HG02852 (cell line): ENCODE data around the gene ABR.
"Not testable (repeated sequence)": the region's sequence is repeated elsewhere in the genome, so short reads cannot be mapped to it uniquely, and the experiment has no call there.

Source experiments
- ATAC-seq: cut with Tn5 transposase; IDR thresholded peaks from one replicate; pipeline ENCODE4 v1.9.1; 2021; ENCODE audit warnings: mild to moderate bottlenecking, moderate library complexity; ENCODE audit not compliant: unreplicated experiment

The ABR gene

DNA sequence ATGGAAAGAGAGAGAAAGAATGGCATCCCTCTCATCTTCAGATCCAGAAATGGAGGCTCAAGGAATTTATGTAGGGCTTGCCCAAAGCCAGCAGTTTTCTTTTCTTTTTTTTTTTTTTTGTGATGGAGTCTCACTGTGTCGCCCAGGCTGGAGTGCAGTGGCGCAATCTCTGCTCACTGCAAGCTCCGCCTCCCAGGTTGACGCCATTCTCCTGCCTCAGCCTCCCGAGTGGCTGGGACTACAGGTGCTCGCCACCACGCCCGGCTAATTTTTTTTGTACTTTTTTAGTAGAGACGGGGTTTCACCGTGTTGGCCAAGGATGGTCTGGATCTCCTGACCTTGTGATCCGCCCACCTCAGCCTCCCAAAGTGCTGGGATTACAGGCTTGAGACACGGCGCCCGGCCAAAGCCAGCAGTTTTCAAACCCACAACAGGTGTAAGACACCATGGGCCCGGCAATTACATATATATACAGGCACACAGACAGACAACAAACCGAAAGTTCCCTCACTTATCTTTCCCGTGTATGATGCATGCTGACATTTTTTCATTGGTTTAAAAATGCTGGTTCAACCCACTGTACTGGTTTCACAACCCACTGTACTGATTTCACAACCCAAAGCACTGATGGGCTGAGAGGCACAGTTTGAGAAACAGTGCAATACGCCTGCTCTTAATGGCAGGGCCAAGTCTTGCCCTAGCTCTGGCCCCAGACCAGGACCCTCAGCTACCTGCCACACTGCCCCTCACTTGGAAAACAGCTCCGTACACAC, 81.6 kb downstream of the ABR start:
- not testable (repeated sequence) for ATAC-seq

DNA sequence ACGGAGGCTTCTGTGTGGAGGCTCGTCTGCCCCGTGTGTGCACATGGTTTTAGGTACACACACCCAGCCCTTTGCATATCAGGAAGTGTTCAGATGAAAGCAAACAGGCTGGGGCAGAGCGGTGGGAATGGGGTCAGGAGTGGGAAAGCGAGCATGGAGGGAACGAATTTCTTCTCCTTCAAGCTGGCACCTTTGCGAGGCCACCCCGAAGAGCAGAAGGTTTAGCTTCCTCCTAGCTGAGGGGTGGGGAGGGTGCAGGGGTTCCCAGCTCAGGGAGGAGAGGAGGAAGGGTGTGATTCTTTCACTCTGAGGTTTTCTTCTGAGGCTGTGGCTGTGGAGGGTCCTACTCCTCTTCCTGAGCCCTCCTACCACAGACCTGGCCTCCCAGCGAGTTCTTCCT, 83.6 kb downstream of the ABR start:
- ATAC-seq = no peak

DNA sequence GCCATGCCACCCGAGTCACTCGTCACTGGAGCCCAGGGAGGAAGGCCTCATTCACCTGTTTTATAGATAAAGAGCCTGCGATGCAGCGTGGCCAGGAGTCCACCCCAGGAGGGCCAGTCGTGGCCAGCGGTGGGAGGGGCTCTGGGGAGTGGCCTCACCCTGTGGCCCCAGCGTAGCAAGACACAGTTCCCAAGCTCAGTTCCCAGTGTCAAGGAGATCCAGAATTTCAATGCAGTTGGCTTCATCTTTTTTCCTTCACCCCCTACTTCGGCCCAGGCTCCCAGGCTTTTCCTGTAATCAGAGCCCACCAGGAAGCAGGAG, 84.0 kb downstream of the ABR start:
- ATAC-seq = no peak

DNA sequence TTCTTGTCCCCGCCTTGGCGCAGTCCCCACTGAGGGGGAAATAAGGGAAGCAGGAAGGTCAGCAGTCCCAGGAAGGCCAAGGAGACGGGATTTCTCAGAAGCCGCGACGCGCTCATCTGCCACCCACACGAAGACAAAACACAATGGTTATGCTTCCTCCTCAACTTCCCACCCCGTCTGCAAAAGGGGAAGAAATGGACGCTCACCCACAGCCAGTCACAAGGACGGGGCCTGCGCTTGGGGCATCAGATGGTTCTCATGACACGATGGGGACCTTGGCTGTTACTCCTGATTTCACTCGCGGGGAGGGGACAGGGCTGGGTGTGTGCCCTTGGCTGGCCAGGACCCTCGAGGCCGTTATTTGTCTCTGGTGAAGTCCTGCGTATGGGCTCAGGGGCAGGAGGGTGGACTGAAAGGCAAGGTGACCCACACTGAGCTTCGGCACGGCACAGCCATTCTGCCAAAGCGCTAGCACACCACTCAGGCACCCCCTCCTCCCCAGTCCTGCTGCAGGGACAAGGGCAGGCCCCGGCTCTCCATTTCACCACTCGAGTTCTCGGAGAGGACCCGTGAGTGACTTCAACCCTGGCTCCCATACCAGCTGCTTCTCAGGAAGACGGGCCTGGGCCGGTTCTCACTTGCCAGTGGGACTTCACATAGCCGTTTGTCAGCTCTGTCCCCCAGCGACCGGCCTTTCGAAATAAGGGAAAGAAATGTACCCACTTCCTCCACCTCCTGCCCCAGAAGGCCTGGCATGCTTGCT, 84.5 kb downstream of the ABR start:
- ATAC-seq = no peak

DNA sequence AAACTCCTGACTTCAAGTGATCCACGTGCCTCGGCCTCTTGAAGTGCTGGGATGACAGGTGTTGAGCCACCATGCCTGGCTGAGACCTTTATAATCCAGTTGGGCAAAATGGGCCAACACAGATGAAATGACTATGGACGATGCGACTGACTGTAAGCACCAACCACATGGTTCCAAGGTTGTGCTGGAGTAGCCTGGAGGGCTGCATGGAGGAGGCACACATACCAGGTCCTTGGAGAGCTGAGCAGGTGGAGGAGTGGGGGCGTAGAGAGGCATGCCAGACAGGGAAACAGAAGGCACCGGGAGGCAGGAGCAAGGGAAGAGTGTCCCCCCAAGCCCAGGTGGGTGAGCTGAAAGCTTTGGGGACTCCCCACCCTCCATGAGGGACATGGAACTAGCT, 85.2 kb downstream of the ABR start:
- no peak for ATAC-seq

DNA sequence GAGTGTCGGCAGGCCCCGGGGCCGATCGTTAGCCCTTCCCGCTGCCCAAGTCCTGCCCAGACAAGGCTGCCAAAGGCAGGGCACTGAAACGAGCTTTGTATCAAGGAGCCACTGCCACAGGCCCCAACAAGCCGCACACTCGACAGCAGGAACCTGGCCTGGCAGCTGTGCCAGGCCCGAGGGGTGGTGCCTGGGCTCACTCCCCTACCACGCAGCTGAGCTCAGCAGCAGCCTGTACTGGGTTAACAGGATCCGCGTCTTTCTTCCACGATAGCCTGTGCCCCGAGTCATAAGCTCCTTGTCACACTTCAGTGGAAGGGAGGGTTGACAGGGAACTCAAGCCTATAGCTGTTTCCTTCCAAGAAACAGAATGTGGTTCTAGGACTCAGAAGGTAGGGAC, 87.9 kb downstream of the ABR start:
- no peak for ATAC-seq

DNA sequence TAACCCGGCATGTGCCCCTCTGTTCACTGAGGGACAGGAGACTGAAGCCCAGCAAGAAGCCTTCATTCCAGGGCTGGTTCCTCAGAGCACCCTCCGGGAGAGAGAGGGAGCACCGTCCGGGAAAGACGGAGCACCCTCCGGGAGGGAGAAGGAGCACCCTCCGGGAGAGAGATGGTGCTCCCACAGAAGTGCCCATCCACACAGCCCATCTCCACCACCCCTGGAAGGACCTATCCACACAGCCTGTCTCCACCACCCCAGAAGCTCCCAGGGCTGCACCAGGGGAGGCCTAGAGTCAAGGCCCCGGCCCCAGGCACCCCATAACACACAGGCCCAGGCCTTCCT, 88.6 kb downstream of the ABR start:
- no peak for ATAC-seq

DNA sequence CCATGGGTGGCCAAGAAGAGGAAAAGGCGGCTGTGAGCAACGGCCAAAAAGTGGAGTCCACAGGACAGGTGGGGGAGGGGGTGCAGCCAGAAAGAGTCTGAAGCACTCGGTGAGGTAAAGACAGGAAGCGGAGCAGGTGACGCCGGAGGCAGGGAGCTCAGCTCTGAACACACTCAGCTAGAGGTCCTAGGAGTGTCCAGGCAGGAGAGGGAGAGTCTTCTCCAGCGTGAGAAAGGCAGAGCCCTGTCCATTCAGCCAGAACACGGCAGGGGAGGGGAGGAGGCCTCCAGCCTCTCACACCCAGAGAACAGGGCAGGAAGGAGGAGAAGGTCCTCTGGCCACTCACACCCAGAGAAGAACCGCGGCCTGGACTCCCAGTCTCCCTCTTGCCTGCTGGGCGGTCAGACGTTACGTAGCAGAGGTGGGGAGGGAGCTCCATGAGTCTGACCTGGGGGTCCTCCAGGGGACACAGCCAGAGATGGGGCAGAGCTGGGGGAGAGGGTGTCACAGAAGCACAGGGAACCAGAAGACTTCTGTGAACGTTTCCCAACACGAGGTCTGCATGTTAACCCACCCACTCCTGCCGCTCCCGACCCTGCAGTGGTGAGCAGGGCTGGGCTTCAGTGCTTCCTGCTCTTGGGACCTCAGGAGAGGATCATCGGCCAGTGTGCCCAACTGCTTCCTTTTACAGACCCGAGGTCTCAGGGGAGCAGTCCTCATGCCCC, 89.2 kb downstream of the ABR start:
- ATAC-seq = no peak

DNA sequence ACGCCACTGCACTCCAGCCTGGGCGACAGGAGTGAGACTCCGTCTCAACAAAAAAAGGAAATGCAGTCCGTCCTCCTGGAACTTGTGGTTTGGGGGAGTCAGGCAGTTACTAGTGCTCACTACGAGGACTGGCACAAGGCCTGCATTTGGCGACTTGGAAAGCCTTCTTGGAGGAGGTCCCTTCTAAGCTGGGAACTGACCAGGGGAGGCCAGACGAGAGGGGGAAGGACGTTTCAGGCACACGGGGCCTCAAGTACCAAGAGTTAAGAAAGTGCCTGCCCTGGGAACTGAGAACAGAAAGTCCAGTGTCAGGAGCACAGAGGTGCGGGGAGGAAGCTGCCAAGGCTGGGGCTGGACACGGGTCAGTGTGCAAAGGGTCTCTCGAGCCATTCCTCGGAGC, 89.9 kb downstream of the ABR start:
- ATAC-seq = no peak

DNA sequence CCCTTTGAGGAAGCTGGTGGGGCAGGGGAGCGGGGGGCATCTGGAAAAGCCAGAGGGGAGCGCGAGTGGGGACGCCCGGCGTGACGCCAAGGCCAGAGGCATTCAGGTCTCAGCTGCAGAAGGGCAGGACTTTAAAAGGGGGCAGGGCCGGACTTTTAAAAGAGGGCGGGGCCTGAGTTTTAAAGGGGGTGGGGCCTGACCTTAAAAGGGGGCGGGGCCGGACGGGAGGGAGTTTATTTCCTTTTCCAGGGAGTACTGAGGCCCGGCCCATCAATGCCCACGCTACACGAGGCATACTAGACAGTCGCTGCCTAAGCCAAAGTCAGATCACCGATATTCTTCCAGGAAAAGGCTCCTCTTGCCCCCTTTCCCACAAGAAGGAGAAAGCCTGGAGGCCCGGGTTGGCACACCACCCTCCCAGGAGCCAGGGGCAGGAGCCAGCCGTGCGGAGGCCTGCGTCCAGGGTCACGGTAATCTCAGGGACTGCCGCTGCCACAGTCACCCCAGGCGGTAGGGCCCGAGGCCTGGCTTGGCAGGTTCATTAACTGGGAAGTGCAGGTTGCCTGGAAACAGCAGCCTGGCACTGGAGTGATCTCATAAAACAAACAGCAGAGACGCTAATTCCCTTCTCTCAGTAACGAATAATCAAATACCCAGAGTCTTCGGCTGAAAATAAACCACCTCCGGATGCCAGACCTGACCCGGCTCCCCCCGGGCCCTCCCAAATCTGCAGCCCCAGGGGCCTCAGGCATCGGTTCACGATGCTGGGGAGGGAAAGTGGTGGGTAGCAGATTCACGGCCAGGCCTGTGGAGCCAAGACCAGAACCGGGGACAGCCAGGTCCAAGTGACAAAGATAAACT, 92.2 kb downstream of the ABR start:
- no peak for ATAC-seq

DNA sequence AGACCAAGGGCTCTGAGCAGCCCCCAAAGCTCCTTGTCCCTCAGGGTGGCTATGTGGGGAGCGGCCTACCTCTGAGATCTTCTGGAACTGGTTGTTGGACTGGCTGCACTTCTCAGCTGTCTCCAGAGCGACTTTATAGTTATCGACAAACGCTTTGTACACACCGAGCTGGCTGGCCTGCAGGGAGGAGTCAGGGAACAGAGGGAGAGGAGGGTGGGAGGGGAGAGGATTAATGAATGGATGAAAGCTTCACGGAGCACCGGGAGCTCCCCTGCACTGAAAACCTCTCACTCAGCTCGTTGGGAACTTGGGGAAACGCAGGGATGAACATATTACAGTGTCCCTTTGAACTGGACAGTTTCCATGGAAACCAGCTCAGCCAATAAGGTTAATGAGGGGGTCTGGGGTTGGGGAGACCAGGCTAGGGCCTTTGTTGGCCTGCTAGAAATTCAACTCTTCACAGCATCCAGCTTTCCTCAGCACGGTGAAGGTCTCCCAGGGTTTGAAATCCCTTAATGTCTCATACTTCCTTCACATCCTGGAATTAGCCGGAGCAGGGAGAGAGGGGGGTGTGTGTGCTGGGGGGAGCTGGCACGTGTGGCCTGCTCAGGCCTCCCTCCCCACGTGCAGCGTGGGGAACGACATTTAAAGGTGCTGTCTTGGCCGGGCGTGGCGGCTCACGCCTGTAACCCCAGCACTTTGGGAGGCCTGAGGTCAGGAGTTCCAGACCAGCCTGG, 96.2 kb downstream of the ABR start:
- no peak for ATAC-seq

DNA sequence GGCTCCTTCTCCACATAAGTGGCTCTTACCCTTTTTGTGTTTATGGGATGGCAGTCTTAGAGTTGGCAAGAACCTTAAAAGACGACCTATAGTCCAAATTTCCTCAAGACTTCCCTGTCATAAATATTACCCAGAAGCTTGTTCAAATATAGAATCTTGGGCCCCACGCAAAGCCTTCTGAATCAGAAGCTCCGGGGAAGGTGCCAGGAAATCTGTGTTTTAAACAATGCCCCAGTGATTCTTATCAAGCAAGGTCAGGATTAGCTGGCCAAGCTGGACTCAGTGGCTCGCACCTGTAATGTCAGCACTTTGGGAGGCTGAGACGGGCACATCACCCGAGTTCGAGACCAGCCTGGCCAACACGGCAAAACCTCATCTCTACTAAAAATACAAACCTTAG, 97.2 kb downstream of the ABR start:
- no peak for ATAC-seq

DNA sequence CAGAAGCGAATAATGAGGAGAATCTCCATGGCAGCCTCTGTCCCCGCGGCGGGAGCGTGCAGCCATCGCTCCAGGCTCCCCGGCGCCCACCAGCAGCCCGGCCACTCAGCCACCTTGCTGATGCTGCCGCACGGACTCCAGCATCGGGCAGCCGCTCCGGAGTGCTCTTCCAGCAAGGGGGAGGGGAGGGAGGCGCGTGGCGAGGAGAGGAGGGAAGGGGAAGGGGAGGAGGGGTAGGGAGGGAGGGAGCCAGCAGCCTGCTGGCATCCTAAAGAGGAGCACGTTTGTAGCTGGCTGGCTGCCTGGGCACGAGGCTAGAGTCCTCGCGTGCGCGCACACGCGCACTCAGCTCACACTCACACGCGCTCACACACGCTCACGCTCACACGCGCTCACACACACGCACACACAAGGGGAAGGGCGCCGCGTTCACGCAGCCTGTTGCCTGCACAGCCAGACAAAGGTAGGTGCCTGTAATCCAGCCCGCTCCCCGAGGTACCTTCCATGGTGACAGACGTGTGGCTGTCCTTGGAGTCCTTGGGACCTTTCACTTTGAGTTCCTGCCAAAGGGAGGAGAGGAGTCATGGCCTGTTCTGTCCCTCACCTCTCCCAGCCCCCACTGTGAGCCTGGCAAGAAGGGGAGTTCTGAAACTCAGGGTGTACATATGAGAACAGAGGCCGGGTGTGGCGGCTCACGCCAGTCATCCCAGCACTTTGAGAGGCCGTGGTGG, 100.8 kb downstream of the ABR start:
- no peak for ATAC-seq

DNA sequence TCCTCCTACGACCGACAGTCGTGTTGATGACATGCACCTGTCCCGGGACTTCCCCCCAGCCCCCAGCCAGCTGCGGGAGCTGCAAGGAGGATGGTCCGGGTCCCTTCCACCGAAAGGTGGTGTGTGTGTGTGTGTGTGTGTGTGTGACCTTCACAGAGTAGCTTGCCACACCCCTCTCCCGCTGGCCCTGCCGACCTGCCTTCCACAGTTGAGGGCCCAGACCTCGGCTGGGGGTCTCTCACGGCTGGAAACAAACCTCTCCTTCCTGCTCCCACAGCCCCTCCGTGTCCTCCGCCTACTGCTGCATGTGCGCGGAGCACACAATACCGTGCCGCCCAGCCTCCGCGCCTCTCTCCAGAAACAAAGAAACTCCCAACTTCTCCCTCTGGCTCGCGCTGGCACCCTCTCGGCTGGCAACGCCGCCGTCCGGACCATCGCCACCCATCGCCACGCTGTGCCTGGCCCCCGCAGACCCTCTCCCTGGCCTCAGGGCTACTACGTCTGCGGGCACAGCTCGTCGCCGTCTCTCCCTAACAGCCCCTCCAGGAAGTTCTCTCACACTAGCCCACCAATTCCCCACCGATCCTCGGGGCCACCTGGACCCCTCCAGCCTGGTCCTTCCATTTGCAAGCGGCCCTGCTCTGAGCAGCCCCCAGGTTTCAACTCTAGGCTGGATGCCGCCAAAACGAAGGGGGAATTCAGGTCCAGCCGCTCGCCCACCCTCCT, 101.6 kb downstream of the ABR start:
- no peak for ATAC-seq

DNA sequence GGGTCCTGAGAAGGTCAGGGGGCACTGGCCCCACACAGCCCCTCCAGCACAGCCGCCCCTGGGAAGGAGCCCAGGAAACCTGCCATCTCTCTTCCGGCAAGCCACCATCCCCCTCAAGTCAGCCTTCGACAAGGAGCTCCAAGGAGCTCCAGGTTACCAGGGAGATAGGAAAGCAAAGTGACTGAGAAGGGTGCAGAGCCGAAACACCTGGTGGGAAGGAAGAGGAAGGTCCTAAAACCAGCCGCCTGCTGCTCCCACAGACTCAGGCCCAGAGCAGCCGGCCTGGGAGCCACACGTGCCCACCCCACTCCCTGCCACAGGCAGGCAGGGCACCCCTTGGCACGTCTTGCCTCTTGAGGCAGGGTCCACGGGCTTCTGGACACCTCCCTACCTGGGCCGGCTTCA, 102.2 kb downstream of the ABR start:
- ATAC-seq = no peak

DNA sequence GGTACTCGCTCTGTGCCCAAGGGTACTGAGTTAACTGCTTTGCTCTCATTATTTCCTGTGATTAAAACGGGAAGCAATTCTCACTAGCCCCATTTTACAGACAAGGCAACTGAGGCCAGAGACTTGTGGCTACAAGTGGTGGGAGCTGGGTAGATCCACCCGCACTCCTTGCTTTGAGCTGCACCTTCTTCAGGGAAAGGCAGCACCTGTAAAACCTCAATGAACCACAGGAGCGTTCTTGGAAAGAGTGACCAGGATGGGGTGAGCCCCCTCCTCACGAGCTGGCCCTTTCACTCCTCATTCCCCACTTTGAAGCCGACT, 102.8 kb downstream of the ABR start:
- no peak for ATAC-seq

DNA sequence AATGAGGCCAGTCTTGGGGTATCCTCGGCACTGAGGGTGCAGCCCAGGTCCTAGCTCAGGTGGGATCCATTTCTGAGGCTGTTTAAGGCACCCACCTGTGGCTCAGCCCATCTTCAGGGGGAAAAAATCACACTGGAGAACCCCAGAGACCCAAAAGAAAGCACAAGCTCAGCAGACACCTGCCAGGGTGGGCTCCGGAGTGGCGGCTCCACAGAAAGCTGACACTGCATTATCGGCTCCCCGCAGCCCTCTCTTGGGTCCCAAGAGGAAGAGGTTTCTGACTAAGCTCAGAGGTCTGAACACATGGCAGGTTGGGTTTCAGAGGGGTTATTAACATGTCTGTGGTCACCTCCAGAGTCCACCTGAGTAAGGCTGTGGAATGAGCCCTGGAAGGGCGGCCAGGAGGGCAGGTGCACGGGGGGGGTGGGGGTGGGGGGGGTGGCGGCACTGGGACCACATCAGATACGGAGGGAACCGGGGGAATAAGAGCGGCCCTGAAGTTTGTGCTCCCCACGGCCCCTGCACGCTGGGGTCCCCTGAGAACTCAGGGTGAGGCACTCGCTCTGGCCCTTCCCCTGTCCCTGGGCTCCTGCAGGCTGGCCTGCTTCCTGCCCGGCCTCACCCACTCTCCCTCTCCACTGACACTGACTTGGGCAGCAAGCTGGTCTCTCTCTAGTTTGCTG, 103.3 kb downstream of the ABR start:
- ATAC-seq = no peak

DNA sequence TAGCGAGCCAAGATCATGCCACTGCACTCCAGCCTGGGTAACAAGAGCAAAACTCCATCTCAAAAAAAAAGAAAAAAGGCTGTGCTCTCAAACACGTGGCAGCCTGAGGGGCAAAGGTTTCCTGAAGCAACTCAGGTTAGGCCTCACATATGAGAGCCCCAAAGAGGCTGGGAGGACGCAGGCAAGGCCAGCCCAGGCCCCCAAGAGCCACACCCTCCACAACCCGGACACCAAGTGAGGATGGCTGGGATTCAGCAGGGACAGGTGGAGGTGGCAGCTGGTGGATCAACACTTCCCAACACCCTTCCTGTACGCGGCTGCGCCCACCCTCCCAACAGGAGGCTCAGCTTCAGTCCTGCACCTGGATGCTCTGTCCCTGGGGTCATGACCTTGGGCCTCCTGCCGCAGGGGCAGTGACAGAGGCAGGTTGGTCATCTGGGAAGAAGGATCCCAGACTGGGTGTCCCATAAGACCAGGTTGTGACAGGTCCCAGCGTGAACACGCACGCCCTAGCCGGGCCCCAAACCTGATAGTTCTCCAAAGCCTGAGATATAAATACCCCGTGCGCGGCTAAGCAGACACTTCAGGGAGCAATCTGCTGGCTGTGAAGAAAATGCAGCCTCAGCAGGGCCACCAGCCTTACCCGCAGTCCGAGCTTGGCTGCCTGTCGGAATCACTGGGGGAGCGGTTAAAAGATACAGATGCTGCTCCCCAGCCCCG, 104.7 kb downstream of the ABR start:
- no peak for ATAC-seq
